ENCODE data around the gene SLC47A2.

DNA sequence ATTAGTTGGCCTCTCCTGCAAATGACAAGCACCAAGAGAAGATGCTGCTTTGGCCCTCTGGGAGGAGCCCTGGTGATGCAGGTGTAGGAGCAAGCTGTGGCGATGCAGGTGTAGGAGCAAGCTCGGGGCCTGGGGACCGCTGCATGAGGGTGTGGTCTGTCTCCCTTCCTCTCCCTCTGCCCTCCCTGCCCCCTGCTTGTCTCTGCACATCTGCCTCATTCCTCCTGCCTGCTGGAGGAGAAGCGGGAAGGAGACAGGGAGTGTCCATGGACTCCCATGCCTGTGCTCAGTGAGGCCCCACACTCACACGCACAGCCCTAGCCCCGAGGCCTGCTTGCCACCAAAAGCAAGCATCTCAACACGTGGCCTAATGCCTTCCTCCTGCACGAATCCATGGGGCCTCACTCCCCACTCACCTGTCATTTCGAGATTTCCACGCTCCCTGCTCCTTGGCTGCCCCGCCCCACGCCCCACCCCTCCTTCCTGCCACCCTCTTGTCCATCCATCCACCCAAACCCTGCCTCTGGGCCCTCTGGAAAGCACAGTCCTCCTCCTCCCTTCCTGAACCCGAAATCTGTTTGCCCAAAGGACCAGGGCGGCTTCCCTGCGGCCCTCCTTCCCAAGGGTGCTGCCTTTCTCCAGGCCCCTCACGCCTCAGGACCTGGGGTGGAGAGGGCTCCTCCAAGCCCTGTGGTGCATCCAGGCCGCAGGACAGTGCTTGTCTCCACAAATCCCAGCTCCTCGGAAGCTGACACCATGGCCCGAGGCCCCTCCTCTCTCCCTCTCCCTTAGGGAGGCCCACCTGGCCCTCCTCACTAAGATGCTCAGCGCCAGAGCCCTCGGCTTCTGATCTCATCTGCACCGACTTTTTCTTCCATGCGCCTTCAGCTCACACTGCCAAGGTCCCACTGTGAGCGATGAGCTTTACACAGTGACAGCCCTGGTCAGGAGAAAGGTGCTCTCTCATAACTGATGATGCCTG, 43.5 kb upstream of the SLC47A2 start:
- TF ChIP-seq, protein P1, sequence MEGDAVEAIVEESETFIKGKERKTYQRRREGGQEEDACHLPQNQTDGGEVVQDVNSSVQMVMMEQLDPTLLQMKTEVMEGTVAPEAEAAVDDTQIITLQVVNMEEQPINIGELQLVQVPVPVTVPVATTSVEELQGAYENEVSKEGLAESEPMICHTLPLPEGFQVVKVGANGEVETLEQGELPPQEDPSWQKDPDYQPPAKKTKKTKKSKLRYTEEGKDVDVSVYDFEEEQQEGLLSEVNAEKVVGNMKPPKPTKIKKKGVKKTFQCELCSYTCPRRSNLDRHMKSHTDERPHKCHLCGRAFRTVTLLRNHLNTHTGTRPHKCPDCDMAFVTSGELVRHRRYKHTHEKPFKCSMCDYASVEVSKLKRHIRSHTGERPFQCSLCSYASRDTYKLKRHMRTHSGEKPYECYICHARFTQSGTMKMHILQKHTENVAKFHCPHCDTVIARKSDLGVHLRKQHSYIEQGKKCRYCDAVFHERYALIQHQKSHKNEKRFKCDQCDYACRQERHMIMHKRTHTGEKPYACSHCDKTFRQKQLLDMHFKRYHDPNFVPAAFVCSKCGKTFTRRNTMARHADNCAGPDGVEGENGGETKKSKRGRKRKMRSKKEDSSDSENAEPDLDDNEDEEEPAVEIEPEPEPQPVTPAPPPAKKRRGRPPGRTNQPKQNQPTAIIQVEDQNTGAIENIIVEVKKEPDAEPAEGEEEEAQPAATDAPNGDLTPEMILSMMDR (IDR thresholded peaks at IDR 0.05; ENCODE audit: poor library complexity, severe bottlenecking): no peak
- TF ChIP-seq EZH2 (IDR thresholded peaks at IDR 0.05; ENCODE audit: borderline replicate concordance, insufficient read depth, low read length, poor library complexity, severe bottlenecking) (no peak), MXI1 (conservative IDR thresholded peaks at IDR 0.05; ENCODE audit: poor library complexity, severe bottlenecking) (no peak), TAF1 (IDR thresholded peaks at IDR 0.05; ENCODE audit: low read depth) (no peak), POLR2AphosphoS5 (IDR thresholded peaks at IDR 0.05) (no peak), RAD21 (conservative IDR thresholded peaks at IDR 0.05) (no peak), EP300 (conservative IDR thresholded peaks at IDR 0.05; ENCODE audit: poor library complexity, severe bottlenecking) (no peak), SMC3 (conservative IDR thresholded peaks at IDR 0.05; ENCODE audit: poor library complexity) (no peak)
